Testis (tissue), 5 donors: ENCODE measurements around the gene BTLA. TPM values are rescaled to one million over a fixed set of nuclear protein-coding genes. Genes with fewer than 3 reads are reported as not detected.

Experiments
- DNase-seq: peaks from one replicate; pipeline ENCODE4 v3.0.0-alpha.2; 2019
- H3K27ac ChIP-seq, 2 donors: fragments of 200-600 bp; sonication (generic); one replicate each; pipeline ENCODE4 v1.5.1; 2019
- H3K27me3 ChIP-seq: fragments of 200-600 bp; sonication (generic); one replicate; pipeline ENCODE4 v1.5.1; 2019
- H3K36me3 ChIP-seq: fragments of 200-600 bp; sonication (generic); one replicate; pipeline ENCODE4 v1.5.1; 2017; ENCODE audit warnings: low read depth; ENCODE audit errors: missing control alignments
- H3K4me1 ChIP-seq: fragments of 200-600 bp; sonication (generic); one replicate; pipeline ENCODE4 v1.5.1; 2019
- H3K4me3 ChIP-seq, 2 donors: fragments of 200-600 bp; sonication (generic); one replicate each; pipeline ENCODE4 v1.5.1; 2017 to 2019
- H3K9me3 ChIP-seq: fragments of 200-600 bp; sonication (generic); one replicate; pipeline ENCODE4 v1.5.1; 2017
- CTCF ChIP-seq, 3 experiments: fragments of 450-650 bp in 2 of 3; fragments of 200-600 bp in 1 of 3; sonication (generic) in 1 of 3; IDR thresholded peaks; one replicate each; pipeline ENCODE4 v1.5.1; 2016 to 2019; ENCODE audit warnings: antibody characterized with exemption in 3 of 3, mild to moderate bottlenecking in 2 of 3, moderate library complexity in 1 of 3
- POLR2A ChIP-seq: fragments of 450-650 bp; IDR thresholded peaks from one replicate; pipeline ENCODE4 v1.6.1; 2017; ENCODE audit warnings: antibody characterized with exemption, mild to moderate bottlenecking, moderate library complexity
- WGBS, 2 donors: methylation state at CpG; one replicate each; pipeline ENCODE4 v1.1.5; 2018; 5-methylcytosine and 5-hydroxymethylcytosine counted together
- intact Hi-C: fragments of 100-400 bp; cut with DNase I; formaldehyde crosslinking; loops from one replicate; pipeline ENCODE4 v1.15.1; 2023; ENCODE audit warnings: low total_unique reads
- long read RNA-seq, 2 donors: transcript quantifications; one replicate each; lab custom pipeline, GENCODE V29; 2026
- polyA plus RNA-seq: library from polyadenylated mRNA; stranded (reverse); fragments of 350-450 nt; fragmentation: Illumina TruSeq; extraction: RNeasy Lipid Tissue Mini Kit (QIAGEN cat#74804); gene quantifications from one replicate; pipeline ENCODE4 v1.2.3, GENCODE V29; 2014; ENCODE audit warnings: low read depth, low replicate concordance; ENCODE audit not compliant: insufficient read depth
- total RNA-seq, 2 donors: library from RNA; depleted of rRNA; stranded (reverse); fragments of >200 nt; gene quantifications; one replicate each; pipeline ENCODE4 v1.2.3, GENCODE V29; 2016

Gene BTLA
- total RNA-seq = 1 to 10 TPM; 1.2 to 1.4 TPM
- polyA plus RNA-seq = 0.50 TPM
- long read RNA-seq, donor 1 = 0 reads
- long read RNA-seq, donor 2, partial matches to known transcripts = 0 of 1 reads
- long read RNA-seq, donor 2, other reads (novel, unspliced or antisense) = 0 of 1 reads

GRCh38 chr3:112498914-112499711 is at the start of gene BTLA:
TSS of gene BTLA (minus strand) at chr3:112499472. CDS start at chr3:112499358, 114 bp downstream.
- H3K27ac ChIP-seq = no peak within 1 kb of the TSS

GRCh38 chr3:112546216-112546759 is 47.0 kb upstream of the BTLA start:
- no peaks in the 10 kb centered on the region for H3K4me1 ChIP-seq
- H3K36me3 ChIP-seq = no peaks in the 10 kb centered on the region
- no peak for DNase-seq
- WGBS, 2 donors = 89 to 98% methylated on average over 5 of the region's 5 CpGs
- no peak overlapping the region for H3K4me3 ChIP-seq
- TF ChIP-seq CTCF (IDR thresholded peaks at IDR 0.05) (no peak), POLR2A (no peak)
- no peaks in the 10 kb centered on the region for H3K9me3 ChIP-seq
- intact Hi-C loops = no loop called here
- H3K27ac ChIP-seq = no peak overlapping the region
- no peaks in the 10 kb centered on the region for H3K27me3 ChIP-seq

More at GRCh38 chr3:112498914-112499711, at the start of gene BTLA:
- DNase-seq = no peak
- TF ChIP-seq CTCF (IDR thresholded peaks at IDR 0.05) = no peak
- no peak for TF ChIP-seq POLR2A
- WGBS, 2 donors = 63 to 70% methylated on average over 12 of the region's 12 CpGs
- Histone ChIP-seq H3K27me3 (no peaks in the 10 kb centered on the region), H3K4me3 (no peak within 1 kb of the TSS), H3K4me1 (no peaks in the 10 kb centered on the region), H3K36me3 (no peaks in the 10 kb centered on the region), H3K9me3 (no peaks in the 10 kb centered on the region)
- intact Hi-C loops = no loop called here

- TF ChIP-seq POLR2A = no peak
- no peak for TF ChIP-seq CTCF (IDR thresholded peaks at IDR 0.05)
- H3K9me3 ChIP-seq = no peaks in the 10 kb centered on the region
- intact Hi-C loops = loop anchor here (10.0 kb wide), 1 partner anchor 245 kb away; the partner anchor contains the start of gene SLC9C1
- no peak overlapping the region for H3K27ac ChIP-seq
- WGBS, 2 donors = 97 to 100% methylated on average over 1 of the region's 1 CpG
- DNase-seq = no peak
- no peak overlapping the region for H3K4me3 ChIP-seq
- no peaks in the 10 kb centered on the region for H3K27me3 ChIP-seq
- no peaks in the 10 kb centered on the region for H3K36me3 ChIP-seq
- H3K4me1 ChIP-seq = no peaks in the 10 kb centered on the region
These were observed 40.8 kb upstream of the BTLA start for GRCh38 chr3:112539825-112540650.

GRCh38 chr3:112531358-112531781 is 32.1 kb upstream of the BTLA start:
- Histone ChIP-seq H3K4me3 (no peak overlapping the region), H3K4me1 (no peaks in the 10 kb centered on the region), H3K9me3 (no peaks in the 10 kb centered on the region), H3K36me3 (no peaks in the 10 kb centered on the region), H3K27ac (no peak overlapping the region), H3K27me3 (no peaks in the 10 kb centered on the region)
- TF ChIP-seq POLR2A (no peak), CTCF (IDR thresholded peaks at IDR 0.05) (peak; percentile 41 to 57 (median 49))
- intact Hi-C loops = loop anchor here (10.0 kb wide), 1 partner anchor 237 kb away; the partner anchor contains the start of gene SLC9C1
- no peak for DNase-seq
- 20 to 24% methylated on average over 1 of the region's 1 CpG for WGBS, 2 donors
